Non-pigmented ciliary epithelial cell (primary cell): Measurements from ENCODE around the gene TMEM198.

Experiments used
- DNase-seq: peaks from one replicate; pipeline ENCODE4 v3.0.0-alpha.2; 2010; ENCODE audit warnings: low read depth

Gene TMEM198

GRCh38 chr2:219526320-219527075 lies 17.3 kb upstream of the TMEM198 start:
- DNase-seq: no peak

GRCh38 chr2:219527076-219527394 lies 16.8 kb upstream of the TMEM198 start:
- DNase-seq: no peak

GRCh38 chr2:219527472-219527871 lies 16.4 kb upstream of the TMEM198 start:
- no peak for DNase-seq

- no peak for DNase-seq
These were observed 13.5 kb upstream of the TMEM198 start for GRCh38 chr2:219530048-219530963.

GRCh38 chr2:219531639-219532377 lies 12.0 kb upstream of the TMEM198 start:
- DNase-seq: no peak

GRCh38 chr2:219532378-219532649 lies 11.5 kb upstream of the TMEM198 start:
- DNase-seq: no peak

GRCh38 chr2:219533930-219534661 lies 9.7 kb upstream of the TMEM198 start:
- no peak for DNase-seq

GRCh38 chr2:219536425-219536824 lies 7.4 kb upstream of the TMEM198 start:
- DNase-seq: no peak

- no peak for DNase-seq
These were observed 6.9 kb upstream of the TMEM198 start for GRCh38 chr2:219536967-219537366.

- no peak for DNase-seq
These were observed 6.0 kb upstream of the TMEM198 start for GRCh38 chr2:219537657-219538488.

GRCh38 chr2:219538504-219538951 lies 5.3 kb upstream of the TMEM198 start:
- no peak for DNase-seq

- no peak for DNase-seq
These were observed 4.7 kb upstream of the TMEM198 start for GRCh38 chr2:219538956-219539788.

- no peak for DNase-seq
These were observed 3.7 kb upstream of the TMEM198 start for GRCh38 chr2:219539926-219540678.

GRCh38 chr2:219540784-219541504 lies 2.9 kb upstream of the TMEM198 start:
- no peak for DNase-seq

GRCh38 chr2:219541611-219542180 lies 2.1 kb upstream of the TMEM198 start:
- no peak for DNase-seq

GRCh38 chr2:219542931-219543595 lies 765 bp upstream of the TMEM198 start:
- no peak for DNase-seq

- no peak for DNase-seq
These were observed 739 bp downstream of the TMEM198 start for GRCh38 chr2:219544567-219544966.
